Anterior cingulate cortex (tissue), 58 donors: Measurements from ENCODE around the gene NCAPG.
A peak's percentile ranks its signal among the peaks of the same experiment; 100 is the strongest.
"Not testable (repeated sequence)": the region's sequence is repeated elsewhere in the genome, so short reads cannot be mapped to it uniquely, and the experiment has no call there.

Source experiments
- DNase-seq, 58 donors: peaks; one replicate each; lab custom pipeline; 2025; lab: John Stamatoyannopoulos, UW

Gene NCAPG

DNA sequence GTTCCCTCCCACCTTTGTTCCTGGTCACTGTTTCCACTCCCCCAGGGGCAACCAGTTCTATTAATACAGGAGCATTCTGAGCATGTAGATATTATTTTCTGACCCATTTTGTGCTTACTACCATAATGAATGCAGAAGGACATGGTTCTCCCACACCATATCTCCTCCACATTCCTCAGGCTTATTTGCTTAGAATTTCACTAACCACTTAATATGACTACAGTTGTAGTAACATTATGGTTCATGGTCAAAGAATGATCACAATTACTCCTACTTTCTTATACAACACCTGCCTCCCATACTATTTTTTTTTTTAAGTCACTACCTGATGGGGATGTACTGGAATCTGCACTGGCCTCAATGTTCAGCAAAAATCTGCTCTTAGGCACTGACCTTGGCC lies 21.8 kb upstream of the NCAPG start:
- DNase-seq: no peak

DNA sequence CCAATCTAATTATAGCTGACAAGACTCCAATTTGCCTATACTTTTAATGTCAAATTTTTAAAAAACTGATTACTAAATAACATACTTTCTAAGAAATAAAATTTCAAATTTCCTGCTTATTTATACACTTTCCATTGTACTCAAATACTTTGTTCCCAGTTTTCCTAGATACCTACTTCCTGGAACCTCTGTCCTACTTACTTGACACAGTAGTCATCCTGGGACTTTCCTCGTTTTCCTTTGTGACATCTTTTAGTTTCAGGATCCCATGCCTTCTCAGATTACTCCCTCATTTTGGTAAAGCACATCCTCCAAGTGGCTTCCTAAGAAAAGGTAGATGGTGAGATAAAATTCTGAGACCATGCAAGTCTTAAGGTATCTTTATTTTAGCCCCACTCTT lies 16.0 kb upstream of the NCAPG start:
- DNase-seq: no peak

DNA sequence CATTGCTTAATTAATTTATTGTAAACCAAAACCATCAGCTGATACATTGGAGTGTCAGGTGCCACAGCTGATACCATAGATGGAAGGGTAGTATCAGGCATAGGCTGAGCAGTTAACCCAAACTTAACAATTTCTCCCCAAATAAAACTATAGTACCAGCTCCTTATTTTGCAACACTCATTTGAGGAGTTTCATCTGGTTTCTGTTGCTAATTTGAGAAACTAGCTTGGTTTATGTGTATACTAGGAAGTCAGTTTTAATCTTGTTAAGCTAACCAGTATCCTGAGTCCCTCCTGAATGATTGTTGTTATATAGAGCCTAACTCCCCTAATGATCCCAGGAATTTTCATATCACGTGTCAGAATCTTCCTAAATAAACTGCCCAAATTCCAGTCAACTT lies 13.0 kb upstream of the NCAPG start:
- DNase-seq: no peak

DNA sequence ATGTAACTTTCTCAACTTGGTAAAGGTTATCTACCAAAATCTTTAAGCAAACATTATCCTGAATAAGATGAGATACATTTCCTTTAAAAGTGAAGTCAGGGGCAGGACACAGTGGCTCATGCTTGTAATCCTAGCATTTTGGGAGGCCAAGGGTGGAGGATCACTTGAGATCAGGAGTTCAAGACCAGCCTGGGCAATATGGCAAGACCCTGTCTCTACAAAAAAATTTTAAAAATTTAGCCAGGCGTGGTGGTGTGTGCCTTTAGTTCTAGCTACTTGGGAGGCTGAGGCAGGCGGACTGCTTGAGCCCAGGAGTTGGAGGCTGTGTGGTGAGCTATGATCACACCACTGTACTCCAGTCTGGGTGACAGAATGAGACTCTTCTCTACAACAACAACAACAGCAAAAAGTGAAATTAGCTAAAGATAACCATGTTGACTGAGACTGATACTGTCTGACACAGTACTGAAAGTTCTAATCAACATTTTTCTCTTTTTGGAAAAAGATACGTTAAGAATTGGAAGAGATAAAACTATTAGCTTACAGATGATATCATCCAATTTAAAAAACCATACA lies 5.1 kb upstream of the NCAPG start:
- DNase-seq: no peak

DNA sequence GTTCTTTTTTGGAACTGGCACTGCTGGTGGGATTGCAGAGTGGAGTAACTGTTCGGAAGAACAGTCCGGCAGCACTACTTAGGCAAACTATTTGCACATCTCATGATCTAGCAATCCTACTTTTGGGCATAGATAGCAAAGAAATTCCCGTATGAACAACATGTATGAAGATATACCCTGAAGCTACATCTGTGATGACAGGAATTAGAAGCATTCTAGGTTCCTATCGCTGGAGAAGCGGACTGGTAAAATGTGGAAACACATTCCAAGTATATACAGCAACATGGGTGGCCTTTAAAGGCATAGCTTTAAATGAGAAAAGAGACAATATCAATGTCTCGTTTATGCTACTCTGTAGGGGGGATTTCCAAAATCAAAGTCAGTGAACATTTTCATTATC lies 3.3 kb upstream of the NCAPG start:
- DNase-seq: no peak

DNA sequence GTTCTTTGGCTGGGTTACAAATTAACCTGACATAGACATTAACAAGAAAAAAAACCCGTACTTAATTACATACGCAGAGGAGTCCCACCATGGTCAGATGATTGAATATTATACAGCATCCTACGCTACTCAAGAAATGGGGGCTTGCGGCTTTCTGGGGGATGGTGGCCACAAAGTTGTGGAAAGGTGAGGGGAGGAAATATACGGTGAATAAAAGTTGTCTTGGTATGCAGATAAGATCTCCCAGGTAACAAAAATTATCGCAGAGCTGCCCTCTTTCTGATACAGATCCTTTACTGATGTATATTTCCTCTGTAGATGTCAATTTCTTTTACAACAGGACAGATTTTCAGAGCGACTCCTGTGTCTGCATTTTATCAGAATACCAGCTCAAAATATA lies 1.1 kb upstream of the NCAPG start:
- DNase-seq: no peak

DNA sequence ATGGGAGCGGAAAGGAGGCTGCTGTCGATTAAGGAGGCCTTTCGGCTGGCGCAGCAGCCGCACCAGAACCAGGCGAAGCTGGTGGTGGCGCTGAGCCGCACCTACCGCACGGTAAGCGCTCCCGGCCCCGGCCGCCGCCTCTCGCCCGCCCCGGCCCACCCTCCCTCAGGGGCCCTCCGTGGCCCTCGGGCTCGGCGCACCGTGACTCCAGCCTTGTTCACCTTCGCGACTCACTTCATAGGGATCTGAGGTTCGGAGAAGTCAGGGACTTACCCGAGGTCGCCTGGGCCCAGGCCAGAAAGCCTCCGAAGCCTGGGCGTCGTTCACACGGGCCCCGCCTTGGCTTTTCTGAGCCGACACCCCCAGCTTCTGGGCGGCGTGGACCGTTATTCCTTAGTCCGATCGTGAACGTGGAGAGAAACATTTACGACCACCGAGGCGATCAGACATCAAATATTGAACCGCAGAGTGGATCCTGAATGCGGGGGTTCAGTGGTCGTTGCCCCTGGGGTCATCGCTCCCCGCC lies 362 bp downstream of the NCAPG start:
- DNase-seq: peak in 2 of 58 donors; percentile 28 to 31

DNA sequence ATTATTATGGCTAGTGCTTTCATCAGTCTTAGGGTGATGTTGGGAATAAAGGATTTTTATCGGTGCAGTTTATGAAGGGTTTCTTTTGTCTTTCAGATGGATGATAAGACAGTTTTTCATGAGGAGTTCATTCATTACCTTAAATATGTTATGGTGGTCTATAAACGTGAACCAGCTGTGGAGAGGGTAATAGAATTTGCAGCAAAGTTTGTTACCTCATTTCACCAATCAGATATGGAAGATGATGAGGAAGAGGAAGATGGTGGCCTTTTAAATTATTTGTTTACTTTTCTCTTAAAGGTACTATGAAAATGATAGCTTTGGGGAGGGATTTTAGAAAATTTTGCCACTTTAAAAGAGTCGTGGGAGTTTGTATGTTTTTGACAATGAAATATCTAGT lies 1.3 kb downstream of the NCAPG start:
- no peak for DNase-seq

DNA sequence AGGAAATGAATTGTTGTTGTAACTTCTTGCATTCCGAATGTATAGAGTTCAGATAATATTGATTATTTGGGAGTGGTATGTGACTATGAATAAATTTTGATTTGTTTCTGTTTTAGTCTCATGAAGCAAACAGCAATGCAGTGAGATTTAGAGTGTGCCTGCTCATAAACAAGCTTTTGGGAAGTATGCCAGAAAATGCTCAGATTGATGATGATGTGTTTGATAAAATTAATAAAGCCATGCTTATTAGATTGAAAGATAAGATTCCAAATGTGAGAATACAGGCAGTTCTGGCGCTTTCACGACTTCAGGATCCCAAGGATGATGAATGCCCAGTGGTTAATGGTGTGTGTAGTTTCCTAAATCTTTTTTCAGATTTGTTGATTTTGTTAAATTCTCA lies 2.0 kb downstream of the NCAPG start:
- DNase-seq: no peak

DNA sequence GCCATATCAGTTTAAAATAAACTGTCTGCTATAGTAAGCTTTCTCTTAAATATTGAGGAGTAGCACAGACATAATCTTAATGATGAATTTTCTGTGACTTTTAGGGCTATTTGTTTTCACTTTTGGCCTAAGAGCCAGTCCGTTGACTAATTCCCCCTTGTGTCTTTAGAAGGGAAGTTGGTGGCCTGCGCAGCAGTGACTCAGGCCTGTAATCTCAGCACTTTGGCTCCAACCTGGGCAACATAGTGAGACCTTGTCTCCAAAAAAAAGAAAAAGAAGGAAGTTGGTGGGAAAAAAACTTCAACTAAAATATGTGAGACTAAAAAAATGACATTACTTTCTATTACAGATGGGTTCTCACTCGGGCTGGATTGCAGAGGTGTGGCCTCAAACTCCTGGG lies 3.4 kb downstream of the NCAPG start:
- DNase-seq: no peak

DNA sequence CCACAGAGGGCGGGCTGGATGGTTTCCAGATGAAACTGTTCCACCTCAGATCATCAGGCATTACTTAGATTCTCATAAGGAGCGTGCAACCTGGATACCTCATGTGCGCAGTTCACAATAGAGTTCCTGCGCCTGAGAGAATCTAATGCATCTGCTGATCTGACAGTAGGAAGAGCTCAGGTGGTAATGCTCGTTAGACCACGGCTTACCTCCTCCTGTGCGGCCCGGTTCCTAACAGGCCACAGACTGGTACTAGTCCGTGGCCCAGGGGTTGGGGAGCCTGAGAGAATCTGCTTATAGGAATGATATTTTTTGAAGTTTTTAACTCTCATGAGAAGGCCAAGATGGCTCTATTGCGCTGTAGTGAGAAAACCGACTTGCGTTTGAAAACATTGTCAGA lies 5.4 kb downstream of the NCAPG start:
- DNase-seq: no peak

DNA sequence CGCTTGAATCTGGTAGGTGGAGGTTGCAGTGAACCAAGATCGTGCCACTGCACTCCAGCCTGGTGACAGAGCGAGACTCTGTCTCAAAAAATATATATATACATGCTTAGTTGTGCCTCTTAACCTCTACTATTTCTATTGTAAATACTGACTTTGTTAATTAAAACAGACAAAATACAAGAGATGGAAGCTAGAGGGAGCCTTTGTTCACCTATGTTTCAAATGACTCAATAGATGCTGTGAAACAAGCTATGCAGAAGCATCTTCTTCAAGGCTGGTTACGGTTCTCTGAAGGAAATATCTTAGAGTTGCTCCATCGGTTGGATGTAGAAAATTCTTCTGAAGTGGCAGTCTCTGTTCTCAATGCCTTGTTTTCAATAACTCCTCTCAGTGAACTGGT lies 6.2 kb downstream of the NCAPG start:
- peak in 2 of 58 donors; percentile 8 to 45 for DNase-seq

DNA sequence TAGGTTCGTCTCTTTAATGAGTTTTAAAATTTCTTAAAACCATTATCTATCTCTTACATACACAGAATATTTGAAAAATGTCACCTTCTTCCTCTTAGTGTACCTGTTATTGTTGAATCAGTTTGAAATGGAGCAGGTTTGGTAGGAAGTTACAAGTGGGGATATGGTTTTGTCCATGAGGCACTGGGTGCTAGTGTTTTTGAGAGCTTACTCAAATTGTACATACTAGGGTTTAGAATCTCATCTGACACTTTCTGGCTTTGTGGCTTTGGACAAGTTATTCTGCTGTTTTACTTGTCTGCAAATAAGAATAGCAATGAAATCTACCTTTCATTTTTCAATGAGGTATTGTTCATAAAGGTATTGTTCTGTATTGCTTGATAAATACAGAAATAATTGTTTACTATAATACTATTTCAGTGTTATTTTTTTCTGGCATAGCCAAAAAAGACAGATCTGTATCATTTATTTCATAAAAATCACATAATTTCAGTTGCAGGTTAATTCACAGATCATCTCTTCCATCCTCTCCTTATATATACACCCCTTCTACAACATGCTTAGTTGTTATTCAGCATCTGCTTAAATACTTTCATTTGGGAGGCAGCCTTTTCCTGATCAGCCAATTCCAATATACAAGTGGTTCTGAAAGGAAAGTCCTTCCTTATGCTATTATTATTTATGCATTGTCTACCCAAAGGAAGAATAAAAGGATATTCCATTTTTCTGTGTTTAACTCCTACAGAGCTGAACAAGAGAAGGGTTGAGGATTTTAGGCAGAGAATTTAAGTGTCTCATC lies 13.3 kb downstream of the NCAPG start:
- no peak for DNase-seq

DNA sequence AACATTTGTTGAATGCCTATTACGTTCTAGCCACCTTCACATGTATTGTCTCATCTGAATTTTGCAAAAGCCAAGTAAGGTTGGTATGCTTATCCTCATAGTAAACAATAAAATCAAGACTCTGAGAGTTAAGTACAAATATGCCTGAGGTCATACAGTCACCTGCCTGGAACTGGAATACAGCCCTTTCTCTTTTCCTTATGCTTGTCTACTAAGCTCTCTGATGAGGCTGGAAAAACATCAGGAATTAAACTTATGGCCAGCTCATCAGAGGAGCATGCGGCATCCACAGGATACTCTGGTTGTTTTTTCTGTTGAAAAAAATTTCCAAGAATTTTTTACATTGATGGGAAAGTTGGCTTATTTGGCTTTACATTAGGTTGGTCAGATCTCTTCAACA lies 35.5 kb downstream of the NCAPG start:
- no peak for DNase-seq

DNA sequence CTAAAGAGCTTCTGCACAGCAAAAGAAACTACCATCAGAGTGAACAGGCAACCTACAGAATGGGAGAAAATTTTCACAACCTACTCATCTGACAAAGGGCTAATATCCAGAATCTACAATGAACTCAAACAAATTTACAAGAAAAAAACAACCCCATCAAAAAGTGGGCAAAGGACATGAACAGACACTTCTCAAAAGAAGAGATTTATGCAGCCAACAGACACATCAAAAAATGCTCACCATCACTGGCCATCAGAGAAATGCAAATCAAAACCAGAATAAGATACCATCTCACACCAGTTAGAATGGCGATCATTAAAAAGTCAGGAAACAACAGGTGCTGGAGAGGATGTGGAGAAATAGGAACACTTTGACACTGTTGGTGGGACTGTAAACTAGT lies 39.5 kb downstream of the NCAPG start:
- not testable (repeated sequence) for DNase-seq

DNA sequence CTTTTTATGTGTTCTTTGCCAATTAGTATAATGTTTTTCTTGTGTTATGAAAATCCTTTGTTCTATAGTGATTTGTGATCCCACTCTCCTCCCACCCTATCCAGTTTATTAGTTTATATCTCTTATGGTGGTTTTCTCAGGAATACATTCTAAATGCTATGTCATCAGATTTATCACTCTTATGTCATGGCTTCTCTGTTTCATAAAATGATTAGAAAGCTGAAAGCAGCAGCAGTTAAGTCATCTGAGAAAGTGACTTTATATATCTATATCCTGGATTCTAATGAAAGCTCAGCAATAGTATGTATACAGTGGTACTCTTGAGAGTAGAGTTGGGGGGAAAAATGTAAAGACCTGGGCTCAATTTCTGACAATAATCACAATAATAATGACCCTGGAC lies 41.2 kb downstream of the NCAPG start:
- no peak for DNase-seq

DNA sequence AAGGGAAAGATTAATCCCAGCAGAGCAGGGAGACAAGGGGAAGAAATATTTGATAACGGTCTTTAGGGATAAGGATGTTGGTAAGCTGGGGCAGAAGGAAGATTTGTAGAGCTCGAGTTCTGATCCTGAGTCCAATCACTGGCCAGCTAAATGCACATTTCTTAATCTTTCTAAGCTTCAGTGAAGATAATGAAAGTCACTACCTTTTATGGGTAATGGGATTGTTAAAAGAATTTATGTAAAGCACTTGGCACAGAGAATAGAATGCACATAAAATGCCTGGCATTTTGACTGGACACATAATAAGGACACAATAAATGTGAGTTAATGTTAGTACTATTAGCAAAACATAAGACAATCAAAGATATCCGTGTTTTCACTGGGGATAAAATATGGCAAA lies 43.3 kb downstream of the NCAPG start:
- DNase-seq: no peak

DNA sequence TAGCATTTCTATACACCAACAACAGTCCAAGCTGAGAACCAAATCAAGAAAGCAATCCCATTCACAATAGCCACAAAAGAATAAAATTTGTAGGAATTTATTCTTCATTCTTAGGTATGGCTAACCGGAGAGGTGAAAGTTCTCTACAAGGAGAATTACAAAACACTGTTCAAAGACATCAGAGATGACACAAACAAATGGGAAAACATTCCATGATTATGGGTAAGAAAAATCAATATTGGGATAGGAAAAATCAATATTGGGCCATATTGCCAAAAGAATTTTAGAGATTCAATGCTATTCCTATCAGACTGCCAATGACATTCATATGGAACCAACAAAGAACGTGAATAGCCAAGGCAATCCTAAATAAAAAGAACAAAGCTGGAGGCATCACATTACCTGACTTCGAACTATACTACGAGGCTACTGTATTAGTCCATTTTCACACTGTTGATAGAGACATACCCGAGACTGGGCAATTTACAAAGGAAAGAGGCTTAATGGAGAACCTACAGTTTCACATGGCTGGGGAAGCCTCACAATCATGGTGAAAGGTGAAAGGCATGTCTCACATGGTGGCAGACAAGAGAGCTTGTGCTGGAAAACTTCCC lies 49.1 kb downstream of the NCAPG start:
- DNase-seq: no peak

DNA sequence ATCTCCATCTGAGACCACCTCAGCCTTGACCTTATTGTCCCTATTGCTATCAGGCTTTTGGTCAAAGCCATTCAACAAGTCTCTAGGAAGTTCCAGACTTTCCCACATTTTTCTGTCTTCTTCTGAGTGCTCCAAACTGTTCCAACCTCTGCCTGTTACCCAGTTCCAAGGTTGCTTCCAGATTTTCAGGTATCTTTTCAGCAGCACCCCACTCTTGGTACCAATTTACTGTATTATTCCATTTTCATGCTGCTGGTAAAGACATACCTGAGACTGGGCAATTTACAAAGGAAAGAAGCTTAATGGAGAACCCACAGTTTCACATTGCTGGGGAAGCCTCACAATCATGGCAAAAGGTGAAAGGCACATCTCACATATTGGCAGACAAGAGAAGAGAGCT lies 51.1 kb downstream of the NCAPG start:
- DNase-seq: not testable (repeated sequence)

DNA sequence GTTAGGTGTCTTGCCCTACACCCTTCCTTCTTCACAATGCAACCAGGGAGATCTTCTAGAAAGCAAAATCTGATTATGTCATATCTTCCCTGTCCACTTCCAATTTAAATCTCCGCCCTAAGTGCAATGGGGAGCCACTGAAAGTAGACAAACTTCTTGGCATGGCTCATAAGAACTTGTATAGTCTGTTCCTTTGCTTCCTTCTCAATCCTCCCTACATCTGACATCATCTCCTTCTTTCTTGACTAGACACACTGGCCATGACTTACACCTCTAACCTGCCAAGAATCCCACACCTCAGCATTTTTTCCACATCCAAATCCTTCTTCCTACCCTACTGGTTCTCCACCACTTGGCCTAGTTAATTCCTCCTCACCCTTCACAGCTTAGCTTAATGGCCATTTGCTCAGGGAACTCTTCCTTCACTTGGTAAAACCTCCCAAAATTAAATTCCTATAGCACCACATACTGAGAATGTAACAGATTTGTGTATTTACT lies 55.1 kb downstream of the NCAPG start:
- DNase-seq: no peak

DNA sequence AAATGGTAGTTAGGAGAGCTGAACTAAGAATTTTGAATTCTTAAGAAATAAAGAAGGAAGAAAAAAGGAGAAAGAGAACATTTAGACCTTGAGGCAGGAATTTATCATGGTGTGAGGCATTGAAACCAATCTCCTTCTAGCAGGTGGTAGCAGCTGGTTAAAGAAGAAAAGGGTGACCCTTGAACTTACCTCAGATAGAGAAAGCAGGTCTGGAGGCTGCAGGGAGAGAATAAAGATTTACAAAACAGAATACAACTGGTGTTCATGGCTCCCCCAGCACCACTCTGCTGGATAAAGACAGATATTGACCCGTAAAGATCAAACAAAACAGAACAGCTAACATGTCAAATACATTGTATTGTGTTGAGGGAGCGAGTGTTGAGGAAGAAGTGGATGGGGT lies 56.0 kb downstream of the NCAPG start:
- DNase-seq: no peak

DNA sequence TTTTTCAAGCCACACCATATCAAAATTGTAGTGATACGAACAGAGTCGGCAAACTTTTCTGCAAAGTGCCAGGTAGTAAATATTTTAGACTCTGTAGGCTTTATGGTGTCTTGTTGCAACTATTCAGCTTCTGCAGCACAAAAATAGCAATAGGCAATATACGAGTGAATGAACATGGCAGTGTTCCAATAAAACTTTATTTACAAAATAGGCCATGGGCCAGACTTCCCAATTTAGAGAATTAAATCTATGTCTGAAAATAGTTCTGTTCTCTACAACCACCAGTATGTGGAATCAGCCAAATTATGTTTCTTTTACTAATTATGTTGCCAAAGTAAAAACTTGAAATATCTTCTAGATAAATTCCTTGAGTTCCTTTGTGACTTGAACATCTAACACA lies 56.5 kb downstream of the NCAPG start:
- no peak for DNase-seq
